IPS-18c (cell line): ENCODE results near the gene IGSF6.

Experiments
- H3K4me3 ChIP-seq: 2 replicates; pipeline ENCODE4 v1.7.0; 2013; ENCODE audit warnings: low read depth, mild to moderate bottlenecking, low read length, moderate library complexity; ENCODE audit not compliant: insufficient read depth
- H3K9me3 ChIP-seq: one replicate; pipeline ENCODE4 v1.6.1; 2013; ENCODE audit warnings: mild to moderate bottlenecking, low read length, moderate library complexity; ENCODE audit not compliant: control insufficient read depth, insufficient read depth

Gene IGSF6

DNA sequence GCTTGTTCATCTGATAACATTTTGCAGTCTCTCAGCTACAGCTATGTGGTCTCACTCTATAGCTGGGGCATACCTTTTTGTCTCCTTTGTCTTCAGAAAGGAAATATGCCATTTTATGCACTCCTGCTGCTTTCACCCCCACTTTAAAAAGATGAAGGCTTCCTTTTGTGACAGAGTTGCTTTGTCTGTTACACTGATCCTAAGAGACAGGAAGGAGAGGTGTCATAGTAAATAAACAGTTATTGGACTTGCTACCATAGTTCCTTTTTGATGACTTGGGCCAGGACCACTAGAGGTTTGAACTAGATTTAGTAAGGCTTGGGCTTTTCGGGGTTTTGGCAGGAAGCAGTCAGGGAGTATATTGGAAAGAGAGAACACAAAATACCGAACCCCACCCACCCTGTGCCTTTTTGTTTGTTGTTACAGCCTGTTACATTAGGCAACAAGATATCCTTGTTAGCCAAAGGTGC lies 54.8 kb downstream of the IGSF6 start:
- H3K4me3 ChIP-seq = no peak overlapping the region
- no peaks in the 10 kb centered on the region for H3K9me3 ChIP-seq

GRCh38 chr16:21593530-21594289 lies 58.7 kb downstream of the IGSF6 start:
- Histone ChIP-seq H3K9me3 (no peaks in the 10 kb centered on the region), H3K4me3 (no peak overlapping the region)

- H3K9me3 ChIP-seq = no peaks in the 10 kb centered on the region
- H3K4me3 ChIP-seq = no peak overlapping the region
Measured at GRCh38 chr16:21592191-21592590, 60.2 kb downstream of the IGSF6 start.

DNA sequence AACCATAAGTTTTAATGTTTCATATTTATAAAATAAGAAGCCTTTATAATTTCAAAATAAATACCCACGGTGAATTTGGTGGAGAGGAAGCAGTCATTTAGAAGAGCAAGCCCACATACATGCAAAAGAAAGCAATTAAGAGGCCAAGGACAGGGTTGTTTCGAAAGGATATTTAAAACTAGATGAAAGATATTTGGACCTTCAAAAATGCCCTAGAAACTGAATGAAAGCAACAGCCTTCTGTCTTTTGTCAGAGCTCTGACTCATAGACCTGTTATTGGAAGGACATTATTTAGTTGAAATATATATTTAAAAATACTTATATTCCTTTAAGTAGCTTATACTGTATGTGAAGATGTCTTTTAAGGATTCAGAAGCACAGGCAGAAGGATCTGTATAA lies 61.6 kb downstream of the IGSF6 start:
- Histone ChIP-seq H3K4me3 (no peak overlapping the region), H3K9me3 (no peaks in the 10 kb centered on the region)

- H3K4me3 ChIP-seq = no peak overlapping the region
Measured at GRCh38 chr16:21590287-21590686, 62.1 kb downstream of the IGSF6 start.

DNA sequence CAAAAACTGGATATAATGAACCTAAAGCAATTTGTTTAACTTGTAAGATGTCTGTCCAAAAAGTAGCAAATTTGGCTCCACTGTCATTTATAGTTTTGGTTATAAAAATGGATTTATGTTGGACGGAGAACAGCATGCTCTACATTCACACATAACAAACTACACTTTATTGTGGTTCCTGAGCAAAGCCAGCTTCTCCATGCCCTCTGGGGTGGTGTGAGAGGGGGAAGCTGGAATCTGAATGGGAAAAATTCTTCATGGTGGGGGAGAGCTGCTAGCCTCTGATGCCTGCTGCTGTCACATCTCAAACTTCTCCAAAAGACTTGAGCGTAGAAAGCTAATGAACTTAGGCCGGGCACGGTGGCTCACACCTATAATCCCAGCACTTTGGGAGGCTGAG lies 62.9 kb downstream of the IGSF6 start:
- H3K4me3 ChIP-seq = no peak overlapping the region

More at GRCh38 chr16:21590287-21590686, 62.1 kb downstream of the IGSF6 start:
- H3K9me3 ChIP-seq = no peaks in the 10 kb centered on the region

More for the DNA sequence above, 62.9 kb downstream of the IGSF6 start:
- H3K9me3 ChIP-seq = no peaks in the 10 kb centered on the region
